H1 (cell line): ENCODE measurements around the gene SMARCA2. TPM values are rescaled to one million over a fixed set of nuclear protein-coding genes. Genes with fewer than 3 reads are reported as not detected.

ENCODE experiments used
- CTCF ChIA-PET: fragments of 300-600 bp; sonication (Branson Sonifier 250); formaldehyde crosslinking; loops from one replicate; lab custom pipeline; 2021; ENCODE audit not compliant: partially characterized antibody; lab: Charles Lee
- POLR2A ChIA-PET: fragments of 300-600 bp; sonication (Branson Sonifier 250); formaldehyde crosslinking; loops from one replicate; lab custom pipeline; 2021; ENCODE audit warnings: inconsistent platforms; ENCODE audit not compliant: partially characterized antibody; lab: Charles Lee
- DNase-seq, 2 experiments: peaks; one replicate each; pipeline versions ENCODE4 v3.0.0 to v3.0.0-alpha.2; 2010 to 2022; ENCODE audit warnings: low spot score in 2 of 2, low read depth in 1 of 2, mixed read lengths in 1 of 2
- FAIRE-seq: peaks from 2 replicates; lab custom pipeline; 2011; peaks lifted over from hg19 to GRCh38; lab: Jason Lieb, UNC
- H2AFZ ChIP-seq: 2 replicates; pipeline ENCODE4 v1.8.1; 2012; ENCODE audit warnings: low read length, inconsistent platforms
- H2AK5ac ChIP-seq: 2 replicates; pipeline ENCODE4 v1.6.1; 2013; ENCODE audit warnings: low read depth, low read length
- H2BK120ac ChIP-seq: replicated peaks from 2 replicates; pipeline ENCODE3; 2013; ENCODE audit warnings: low read depth, low read length, inconsistent platforms
- H2BK12ac ChIP-seq: 2 replicates; pipeline ENCODE4 v1.6.1; 2013; ENCODE audit warnings: low read depth, low read length
- H2BK15ac ChIP-seq: 2 replicates; pipeline ENCODE4 v1.6.1; 2013; ENCODE audit warnings: low read length
- H2BK20ac ChIP-seq: 2 replicates; pipeline ENCODE4 v1.6.1; 2013; ENCODE audit warnings: low read length
- H2BK5ac ChIP-seq: 2 replicates; pipeline ENCODE4 v1.6.1; 2013; ENCODE audit warnings: low read depth, low read length
- H3K14ac ChIP-seq: 2 replicates; pipeline ENCODE4 v1.6.1; 2013; ENCODE audit warnings: inconsistent platforms; ENCODE audit not compliant: insufficient read length
- H3K18ac ChIP-seq: 2 replicates; pipeline ENCODE4 v1.6.1; 2013; ENCODE audit warnings: low read length; ENCODE audit errors: extremely low read depth
- H3K23ac ChIP-seq: 2 replicates; pipeline ENCODE4 v1.6.1; 2013; ENCODE audit warnings: inconsistent platforms; ENCODE audit not compliant: insufficient read length
- H3K23me2 ChIP-seq: 2 replicates; pipeline ENCODE4 v1.6.1; 2013; ENCODE audit warnings: low read depth, low read length
- H3K27ac ChIP-seq: 2 replicates; pipeline ENCODE4 v1.6.1; 2011; ENCODE audit warnings: low read depth, low read length, inconsistent platforms
- H3K27me3 ChIP-seq, 4 experiments: replicated peaks in 1 of 4; 1 replicate in 1 of 4; 2 replicates in 3 of 4; pipeline versions ENCODE4 v1.6.1 to v1.8.1; 2011 to 2013; ENCODE audit warnings: low read length in 3 of 4, mild to moderate bottlenecking in 3 of 4, inconsistent platforms in 2 of 4, mixed read lengths in 2 of 4, moderate library complexity in 1 of 4; ENCODE audit not compliant: control insufficient read depth in 3 of 4, insufficient read depth in 3 of 4; ENCODE audit errors: extremely low read depth in 1 of 4
- H3K36me3 ChIP-seq, 4 experiments: 2 replicates each; pipeline versions ENCODE4 v1.6.1 to v1.8.1; 2011 to 2013; ENCODE audit warnings: mild to moderate bottlenecking in 4 of 4, low read length in 3 of 4, moderate library complexity in 2 of 4, control low read depth in 1 of 4, inconsistent platforms in 1 of 4; ENCODE audit not compliant: insufficient read depth in 4 of 4, control insufficient read depth in 2 of 4
- H3K4ac ChIP-seq: replicated peaks from 2 replicates; pipeline ENCODE3; 2013; ENCODE audit warnings: low read length, low read depth, mixed read lengths, inconsistent platforms; ENCODE audit not compliant: insufficient read length
- H3K4me1 ChIP-seq, 4 experiments: replicated peaks in 1 of 4; 1 replicate in 1 of 4; 2 replicates in 3 of 4; pipeline versions ENCODE4 v1.6.1 to v1.8.1; 2011 to 2013; ENCODE audit warnings: low read length in 3 of 4, inconsistent platforms in 2 of 4, mixed read lengths in 1 of 4; ENCODE audit not compliant: insufficient read depth in 4 of 4, control insufficient read depth in 3 of 4
- H3K4me2 ChIP-seq, 2 experiments: 2 replicates each; pipeline versions ENCODE4 v1.6.1 to v1.8.1; 2011 to 2013; ENCODE audit warnings: low read depth in 2 of 2, low read length in 2 of 2, control low read depth in 1 of 2, inconsistent platforms in 1 of 2, mild to moderate bottlenecking in 1 of 2; ENCODE audit not compliant: insufficient read depth in 1 of 2
- H3K4me3 ChIP-seq, 4 experiments: fragments of 200-600, 300-600 bp in 1 of 4; sonication (generic), shearing (Covaris generic), sonication (Bioruptor Twin) in 1 of 4; 2 replicates each; pipeline versions ENCODE4 v1.5.1 to v1.8.1; 2011 to 2016; ENCODE audit warnings: low read length in 4 of 4, low read depth in 3 of 4, control low read depth in 2 of 4, inconsistent platforms in 2 of 4, mild to moderate bottlenecking in 2 of 4, mixed read lengths in 1 of 4, moderate library complexity in 1 of 4; ENCODE audit not compliant: insufficient read depth in 2 of 4; ENCODE audit errors: extremely low read depth in 1 of 4
- H3K56ac ChIP-seq: replicated peaks from 2 replicates; pipeline ENCODE3; 2013; ENCODE audit warnings: low read depth, mild to moderate bottlenecking, mixed read lengths, low read length, inconsistent platforms; ENCODE audit not compliant: insufficient read length
- H3K79me1 ChIP-seq: 2 replicates; pipeline ENCODE4 v1.6.1; 2013; ENCODE audit warnings: low read depth, low read length, control low read depth
- H3K79me2 ChIP-seq, 2 experiments: 2 replicates each; pipeline versions ENCODE4 v1.6.1 to v1.8.1; 2012 to 2013; ENCODE audit warnings: low read length in 2 of 2, mild to moderate bottlenecking in 2 of 2, inconsistent platforms in 1 of 2; ENCODE audit not compliant: insufficient read depth in 2 of 2, control insufficient read depth in 1 of 2
- H3K9ac ChIP-seq, 4 experiments: replicated peaks in 1 of 4; 1 replicate in 1 of 4; 2 replicates in 3 of 4; pipeline versions ENCODE4 v1.6.1 to v1.8.1; 2011 to 2013; ENCODE audit warnings: low read depth in 3 of 4, low read length in 3 of 4, control low read depth in 2 of 4, mild to moderate bottlenecking in 2 of 4, moderate library complexity in 2 of 4, inconsistent platforms in 1 of 4; ENCODE audit errors: extremely low read depth in 1 of 4
- H3K9me3 ChIP-seq, 2 experiments: 2 replicates each; pipeline versions ENCODE4 v1.6.1 to v1.8.1; 2012 to 2013; ENCODE audit warnings: mild to moderate bottlenecking in 2 of 2, moderate library complexity in 2 of 2, control low read depth in 1 of 2, inconsistent platforms in 1 of 2, low read depth in 1 of 2, low read length in 1 of 2, mixed read lengths in 1 of 2; ENCODE audit not compliant: insufficient read depth in 2 of 2
- H4K20me1 ChIP-seq, 2 experiments: replicated peaks in 1 of 2; 2 replicates each; pipeline versions ENCODE3 to v1.8.1; 2011 to 2013; ENCODE audit warnings: inconsistent platforms in 2 of 2, low read length in 2 of 2, mild to moderate bottlenecking in 1 of 2; ENCODE audit not compliant: insufficient read depth in 2 of 2, control insufficient read depth in 1 of 2
- H4K5ac ChIP-seq: 2 replicates; pipeline ENCODE4 v1.6.1; 2013; ENCODE audit warnings: low read length, low read depth, mixed read lengths, inconsistent platforms; ENCODE audit not compliant: insufficient read length
- H4K8ac ChIP-seq: 2 replicates; pipeline ENCODE4 v1.8.0; 2013; ENCODE audit warnings: mild to moderate bottlenecking, moderate library complexity, low read length, inconsistent platforms; ENCODE audit not compliant: insufficient read depth; ENCODE audit errors: extremely low read depth
- H4K91ac ChIP-seq: replicated peaks from 2 replicates; pipeline ENCODE3; 2013; ENCODE audit warnings: low read length, mixed read lengths, inconsistent platforms; ENCODE audit not compliant: insufficient read length
- MAFK ChIP-seq: IDR thresholded peaks from 2 replicates; pipeline ENCODE4 v1.6.1; 2012; ENCODE audit warnings: low read depth, mild to moderate bottlenecking, improper control_type of control experiment, low read length
- WGBS, 2 experiments: shearing (Covaris generic) in 1 of 2; methylation state at CpG; one replicate each; pipeline versions ENCODE4 v1.1.6 to v1.1.7; 2013 to 2015; ENCODE audit warnings: low lambda C conversion rate in 2 of 2, mixed read lengths in 2 of 2, inconsistent platforms in 1 of 2, low coverage in 1 of 2, missing lambda C conversion rate in 1 of 2; ENCODE audit not compliant: insufficient replicate concordance in 2 of 2, insufficient coverage in 1 of 2, insufficient read length in 1 of 2; ENCODE audit errors: extremely low coverage in 1 of 2, missing lambda C conversion rate in 1 of 2; 5-methylcytosine and 5-hydroxymethylcytosine counted together
- polyA plus RNA-seq, 7 experiments: library from polyadenylated mRNA; depleted of rRNA in 3 of 7; stranded (reverse) in 5 of 7; unstranded in 2 of 7; fragments of >200 nt in 5 of 7; fragments of 200-250 nt in 2 of 7; gene quantifications; 1 replicate in 5 of 7; 2 replicates in 1 of 7; 4 replicates in 1 of 7; pipeline versions ENCODE4 v1.2.1 to v1.2.3, GENCODE V29; 2011 to 2013; ENCODE audit warnings: missing spikeins in 2 of 7, mixed read lengths in 2 of 7
- total RNA-seq: library from RNA; stranded (reverse); fragmentation: NEBNext Ultra II Directional; extraction: Animal tissue kit (Norgen Biotek cat#: 25700); gene quantifications from 2 replicates; pipeline ENCODE4 v1.2.1, GENCODE V29; 2021

Gene SMARCA2
- total and polyA plus RNA-seq, 2 of the 8 experiments (the other 6 are each of a cell fraction or from before 2014, with no cell fraction given), result 6.3 to 21.7 TPM

DNA sequence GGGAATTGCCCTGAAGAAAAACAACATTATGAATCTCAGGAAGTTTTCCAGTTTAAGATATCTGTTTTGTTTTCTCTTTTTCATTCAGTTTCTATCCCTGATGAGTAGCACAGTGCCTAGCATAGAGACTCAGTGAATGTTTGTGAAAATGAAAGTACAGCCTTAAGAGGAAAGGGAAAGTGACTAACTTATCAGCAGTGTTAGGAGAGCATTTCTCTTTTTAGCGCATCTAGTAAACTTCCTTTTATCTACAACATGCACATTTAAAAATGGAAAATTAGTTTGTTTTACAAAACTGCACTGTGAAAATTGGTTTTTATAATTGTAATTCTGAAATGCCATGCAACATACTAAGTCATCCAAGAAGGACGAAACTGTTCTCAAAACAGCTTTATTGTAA, 110.8 kb downstream of the SMARCA2 start:
- no peaks in the 10 kb centered on the region for H3K4me1 ChIP-seq
- H3K27ac ChIP-seq, result no peak overlapping the region
- no peak overlapping the region for H2BK120ac ChIP-seq
- POLR2A ChIA-PET, result no interaction called here
- H2BK20ac ChIP-seq, result no peak overlapping the region
- no peak for TF ChIP-seq MAFK
- no peak overlapping the region for H3K9ac ChIP-seq
- no peak overlapping the region for H3K56ac ChIP-seq
- no peak overlapping the region for H4K5ac ChIP-seq
- no peaks in the 10 kb centered on the region for H3K79me2 ChIP-seq
- H2BK12ac ChIP-seq, result no peak overlapping the region
- no peak overlapping the region for H3K4me3 ChIP-seq
- FAIRE-seq, result no peak
- no peak overlapping the region for H4K8ac ChIP-seq
- CTCF ChIA-PET, result interaction anchor here (0.6 to 1.9 kb wide), 3 partner anchors 9 to 574 kb away, joined by 3 to 11 read pairs (median 4); no protein-coding TSS in a partner anchor
- no peak overlapping the region for H4K91ac ChIP-seq
- H3K36me3 ChIP-seq, result no peaks in the 10 kb centered on the region
- no peaks in the 10 kb centered on the region for H3K9me3 ChIP-seq
- H2AFZ ChIP-seq, result no peak overlapping the region
- no peak overlapping the region for H2BK5ac ChIP-seq
- H3K4me2 ChIP-seq, result no peak overlapping the region
- WGBS, 2 experiments, result 71% methylated on average over 2 of the region's 2 CpGs; no CpG with 5 or more reads in 1 of the 2 experiments
- H4K20me1 ChIP-seq, result no peaks in the 10 kb centered on the region
- H3K27me3 ChIP-seq, result no peaks in the 10 kb centered on the region
- no peak overlapping the region for H3K14ac ChIP-seq
- DNase-seq, result no peak
- no peak overlapping the region for H3K23ac ChIP-seq
- H2AK5ac ChIP-seq, result no peak overlapping the region
- H3K4ac ChIP-seq, result no peak overlapping the region
- no peak overlapping the region for H2BK15ac ChIP-seq
- H3K23me2 ChIP-seq, result no peaks in the 10 kb centered on the region
- no peaks in the 10 kb centered on the region for H3K79me1 ChIP-seq
- no peak overlapping the region for H3K18ac ChIP-seq
